Fibroblast of the aortic adventitia (primary cell): ENCODE data around the gene MYOC. TPM values are rescaled to one million over a fixed set of nuclear protein-coding genes. Genes with fewer than 3 reads are reported as not detected.
A peak's percentile ranks its signal among the peaks of the same experiment; 100 is the strongest.

Experiments
- DNase-seq: peaks from one replicate; pipeline ENCODE4 v3.0.0-alpha.2; 2010; ENCODE audit warnings: low read depth
- H3K4me3 ChIP-seq: 2 replicates; pipeline ENCODE4 v1.5.1; 2011; ENCODE audit warnings: low read depth, mild to moderate bottlenecking, control low read depth, low read length, moderate library complexity
- total RNA-seq: library from RNA; depleted of rRNA; stranded (reverse); fragments of >200 nt; gene quantifications from 2 replicates; pipeline ENCODE4 v1.2.3, GENCODE V29; 2012; ENCODE audit warnings: low replicate concordance
- TF ChIP-seq, protein P1 (sequence below): IDR thresholded peaks from 2 replicates; pipeline ENCODE4 v1.5.1; 2011; ENCODE audit warnings: mild to moderate bottlenecking, low read length, control low read depth, inconsistent platforms; ENCODE audit not compliant: insufficient read depth

Gene MYOC
- total RNA-seq, 1 donor, result 0.36 TPM

GRCh38 chr1:171596119-171596518 is 56.4 kb downstream of the MYOC start:
- no peak for DNase-seq
- no peak overlapping the region for H3K4me3 ChIP-seq
- TF ChIP-seq, protein P1, sequence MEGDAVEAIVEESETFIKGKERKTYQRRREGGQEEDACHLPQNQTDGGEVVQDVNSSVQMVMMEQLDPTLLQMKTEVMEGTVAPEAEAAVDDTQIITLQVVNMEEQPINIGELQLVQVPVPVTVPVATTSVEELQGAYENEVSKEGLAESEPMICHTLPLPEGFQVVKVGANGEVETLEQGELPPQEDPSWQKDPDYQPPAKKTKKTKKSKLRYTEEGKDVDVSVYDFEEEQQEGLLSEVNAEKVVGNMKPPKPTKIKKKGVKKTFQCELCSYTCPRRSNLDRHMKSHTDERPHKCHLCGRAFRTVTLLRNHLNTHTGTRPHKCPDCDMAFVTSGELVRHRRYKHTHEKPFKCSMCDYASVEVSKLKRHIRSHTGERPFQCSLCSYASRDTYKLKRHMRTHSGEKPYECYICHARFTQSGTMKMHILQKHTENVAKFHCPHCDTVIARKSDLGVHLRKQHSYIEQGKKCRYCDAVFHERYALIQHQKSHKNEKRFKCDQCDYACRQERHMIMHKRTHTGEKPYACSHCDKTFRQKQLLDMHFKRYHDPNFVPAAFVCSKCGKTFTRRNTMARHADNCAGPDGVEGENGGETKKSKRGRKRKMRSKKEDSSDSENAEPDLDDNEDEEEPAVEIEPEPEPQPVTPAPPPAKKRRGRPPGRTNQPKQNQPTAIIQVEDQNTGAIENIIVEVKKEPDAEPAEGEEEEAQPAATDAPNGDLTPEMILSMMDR, result no peak

- TF ChIP-seq, protein P1, result no peak
- DNase-seq, result peak; percentile 26
- no peak overlapping the region for H3K4me3 ChIP-seq
Measured at GRCh38 chr1:171595324-171595723, 57.2 kb downstream of the MYOC start.

DNA sequence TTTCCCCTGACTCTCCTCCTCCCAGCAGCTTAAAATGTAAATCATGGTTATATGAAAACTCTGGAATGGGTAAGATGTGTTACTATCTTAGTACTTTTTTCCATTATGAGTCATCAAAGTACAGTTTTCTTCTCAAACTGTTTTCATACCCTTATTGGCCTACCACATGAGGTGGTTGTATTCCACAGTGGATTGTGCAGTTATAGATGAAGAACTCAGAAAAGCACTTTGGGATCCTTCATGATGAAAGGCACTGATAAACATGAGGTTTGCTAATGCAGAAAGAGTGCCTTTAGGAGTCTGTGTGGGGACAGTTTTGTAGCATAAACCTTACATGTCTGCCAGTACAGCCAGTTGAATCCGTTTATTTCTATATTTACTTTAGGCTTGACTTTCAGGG is 62.5 kb downstream of the MYOC start:
- no peak overlapping the region for H3K4me3 ChIP-seq
- DNase-seq, result peak; percentile 39
- TF ChIP-seq, protein P1, result no peak

DNA sequence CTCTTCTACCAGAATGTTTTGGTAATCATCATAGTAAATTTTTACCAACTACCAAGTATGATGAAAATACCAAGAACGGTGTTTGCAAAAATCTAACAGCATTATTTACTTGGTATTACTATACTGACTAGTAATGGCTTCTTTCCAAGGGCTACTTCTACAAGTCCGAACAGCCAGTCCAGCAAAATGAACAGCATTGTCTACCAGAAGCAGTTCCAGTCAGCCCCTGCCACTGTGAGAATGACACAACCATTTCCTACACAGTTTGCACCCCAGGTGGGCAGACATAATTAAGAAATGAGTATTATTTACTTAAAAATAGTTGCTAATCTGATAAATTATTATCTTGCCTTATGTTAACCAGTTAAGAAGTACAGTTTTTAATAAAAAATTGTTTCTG is 64.3 kb downstream of the MYOC start:
- no peak overlapping the region for H3K4me3 ChIP-seq
- TF ChIP-seq, protein P1, result no peak
- DNase-seq, result no peak

- H3K4me3 ChIP-seq, result no peak overlapping the region
- TF ChIP-seq, protein P1, result no peak
- DNase-seq, result no peak
Measured at GRCh38 chr1:171585715-171586114, 66.8 kb downstream of the MYOC start.

Other genes with a start within 250 kb of the MYOC start
- gene PRRC2C, start 167.2 kb downstream of the MYOC start, total RNA-seq, result 39.4 and 79.3 TPM in 2 replicates
- not detected in 2 replicates for gene MYOCOS, start 30.4 kb downstream of the MYOC start, total RNA-seq
- 10.7 and 15.5 TPM in 2 replicates for gene VAMP4, start 89.4 kb upstream of the MYOC start, total RNA-seq
- 15.8 and 19.6 TPM in 2 replicates for gene METTL13, start 129.0 kb upstream of the MYOC start, total RNA-seq
- 2.0 and 2.1 TPM in 2 replicates for gene DNM3, start 188.8 kb upstream of the MYOC start, total RNA-seq